H1 (cell line): ENCODE measurements around the gene C11orf65. TPM values are rescaled to one million over a fixed set of nuclear protein-coding genes. Genes with fewer than 3 reads are reported as not detected.

Experiments
- CTCF ChIA-PET: fragments of 300-600 bp; sonication (Branson Sonifier 250); formaldehyde crosslinking; loops from one replicate; lab custom pipeline; 2021; ENCODE audit not compliant: partially characterized antibody; lab: Charles Lee
- POLR2A ChIA-PET: fragments of 300-600 bp; sonication (Branson Sonifier 250); formaldehyde crosslinking; loops from one replicate; lab custom pipeline; 2021; ENCODE audit warnings: inconsistent platforms; ENCODE audit not compliant: partially characterized antibody; lab: Charles Lee
- DNase-seq, 2 experiments: peaks; one replicate each; pipeline versions ENCODE4 v3.0.0 to v3.0.0-alpha.2; 2010 to 2022; ENCODE audit warnings: low spot score in 2 of 2, low read depth in 1 of 2, mixed read lengths in 1 of 2
- FAIRE-seq: peaks from 2 replicates; lab custom pipeline; 2011; peaks lifted over from hg19 to GRCh38; lab: Jason Lieb, UNC
- H2AFZ ChIP-seq: 2 replicates; pipeline ENCODE4 v1.8.1; 2012; ENCODE audit warnings: low read length, inconsistent platforms
- H2AK5ac ChIP-seq: 2 replicates; pipeline ENCODE4 v1.6.1; 2013; ENCODE audit warnings: low read depth, low read length
- H2BK120ac ChIP-seq: replicated peaks from 2 replicates; pipeline ENCODE3; 2013; ENCODE audit warnings: low read depth, low read length, inconsistent platforms
- H2BK12ac ChIP-seq: 2 replicates; pipeline ENCODE4 v1.6.1; 2013; ENCODE audit warnings: low read depth, low read length
- H2BK15ac ChIP-seq: 2 replicates; pipeline ENCODE4 v1.6.1; 2013; ENCODE audit warnings: low read length
- H2BK20ac ChIP-seq: 2 replicates; pipeline ENCODE4 v1.6.1; 2013; ENCODE audit warnings: low read length
- H2BK5ac ChIP-seq: 2 replicates; pipeline ENCODE4 v1.6.1; 2013; ENCODE audit warnings: low read depth, low read length
- H3K14ac ChIP-seq: 2 replicates; pipeline ENCODE4 v1.6.1; 2013; ENCODE audit warnings: inconsistent platforms; ENCODE audit not compliant: insufficient read length
- H3K18ac ChIP-seq: 2 replicates; pipeline ENCODE4 v1.6.1; 2013; ENCODE audit warnings: low read length; ENCODE audit errors: extremely low read depth
- H3K23ac ChIP-seq: 2 replicates; pipeline ENCODE4 v1.6.1; 2013; ENCODE audit warnings: inconsistent platforms; ENCODE audit not compliant: insufficient read length
- H3K23me2 ChIP-seq: 2 replicates; pipeline ENCODE4 v1.6.1; 2013; ENCODE audit warnings: low read depth, low read length
- H3K27ac ChIP-seq: 2 replicates; pipeline ENCODE4 v1.6.1; 2011; ENCODE audit warnings: low read depth, low read length, inconsistent platforms
- H3K27me3 ChIP-seq, 4 experiments: replicated peaks in 1 of 4; 1 replicate in 1 of 4; 2 replicates in 3 of 4; pipeline versions ENCODE4 v1.6.1 to v1.8.1; 2011 to 2013; ENCODE audit warnings: low read length in 3 of 4, mild to moderate bottlenecking in 3 of 4, inconsistent platforms in 2 of 4, mixed read lengths in 2 of 4, moderate library complexity in 1 of 4; ENCODE audit not compliant: control insufficient read depth in 3 of 4, insufficient read depth in 3 of 4; ENCODE audit errors: extremely low read depth in 1 of 4
- H3K36me3 ChIP-seq, 4 experiments: 2 replicates each; pipeline versions ENCODE4 v1.6.1 to v1.8.1; 2011 to 2013; ENCODE audit warnings: mild to moderate bottlenecking in 4 of 4, low read length in 3 of 4, moderate library complexity in 2 of 4, control low read depth in 1 of 4, inconsistent platforms in 1 of 4; ENCODE audit not compliant: insufficient read depth in 4 of 4, control insufficient read depth in 2 of 4
- H3K4ac ChIP-seq: replicated peaks from 2 replicates; pipeline ENCODE3; 2013; ENCODE audit warnings: low read length, low read depth, mixed read lengths, inconsistent platforms; ENCODE audit not compliant: insufficient read length
- H3K4me1 ChIP-seq, 4 experiments: replicated peaks in 1 of 4; 1 replicate in 1 of 4; 2 replicates in 3 of 4; pipeline versions ENCODE4 v1.6.1 to v1.8.1; 2011 to 2013; ENCODE audit warnings: low read length in 3 of 4, inconsistent platforms in 2 of 4, mixed read lengths in 1 of 4; ENCODE audit not compliant: insufficient read depth in 4 of 4, control insufficient read depth in 3 of 4
- H3K4me2 ChIP-seq, 2 experiments: 2 replicates each; pipeline versions ENCODE4 v1.6.1 to v1.8.1; 2011 to 2013; ENCODE audit warnings: low read depth in 2 of 2, low read length in 2 of 2, control low read depth in 1 of 2, inconsistent platforms in 1 of 2, mild to moderate bottlenecking in 1 of 2; ENCODE audit not compliant: insufficient read depth in 1 of 2
- H3K4me3 ChIP-seq, 4 experiments: fragments of 200-600, 300-600 bp in 1 of 4; sonication (generic), shearing (Covaris generic), sonication (Bioruptor Twin) in 1 of 4; 2 replicates each; pipeline versions ENCODE4 v1.5.1 to v1.8.1; 2011 to 2016; ENCODE audit warnings: low read length in 4 of 4, low read depth in 3 of 4, control low read depth in 2 of 4, inconsistent platforms in 2 of 4, mild to moderate bottlenecking in 2 of 4, mixed read lengths in 1 of 4, moderate library complexity in 1 of 4; ENCODE audit not compliant: insufficient read depth in 2 of 4; ENCODE audit errors: extremely low read depth in 1 of 4
- H3K56ac ChIP-seq: replicated peaks from 2 replicates; pipeline ENCODE3; 2013; ENCODE audit warnings: low read depth, mild to moderate bottlenecking, mixed read lengths, low read length, inconsistent platforms; ENCODE audit not compliant: insufficient read length
- H3K79me1 ChIP-seq: 2 replicates; pipeline ENCODE4 v1.6.1; 2013; ENCODE audit warnings: low read depth, low read length, control low read depth
- H3K79me2 ChIP-seq, 2 experiments: 2 replicates each; pipeline versions ENCODE4 v1.6.1 to v1.8.1; 2012 to 2013; ENCODE audit warnings: low read length in 2 of 2, mild to moderate bottlenecking in 2 of 2, inconsistent platforms in 1 of 2; ENCODE audit not compliant: insufficient read depth in 2 of 2, control insufficient read depth in 1 of 2
- H3K9ac ChIP-seq, 4 experiments: replicated peaks in 1 of 4; 1 replicate in 1 of 4; 2 replicates in 3 of 4; pipeline versions ENCODE4 v1.6.1 to v1.8.1; 2011 to 2013; ENCODE audit warnings: low read depth in 3 of 4, low read length in 3 of 4, control low read depth in 2 of 4, mild to moderate bottlenecking in 2 of 4, moderate library complexity in 2 of 4, inconsistent platforms in 1 of 4; ENCODE audit errors: extremely low read depth in 1 of 4
- H3K9me3 ChIP-seq, 2 experiments: 2 replicates each; pipeline versions ENCODE4 v1.6.1 to v1.8.1; 2012 to 2013; ENCODE audit warnings: mild to moderate bottlenecking in 2 of 2, moderate library complexity in 2 of 2, control low read depth in 1 of 2, inconsistent platforms in 1 of 2, low read depth in 1 of 2, low read length in 1 of 2, mixed read lengths in 1 of 2; ENCODE audit not compliant: insufficient read depth in 2 of 2
- H4K20me1 ChIP-seq, 2 experiments: replicated peaks in 1 of 2; 2 replicates each; pipeline versions ENCODE3 to v1.8.1; 2011 to 2013; ENCODE audit warnings: inconsistent platforms in 2 of 2, low read length in 2 of 2, mild to moderate bottlenecking in 1 of 2; ENCODE audit not compliant: insufficient read depth in 2 of 2, control insufficient read depth in 1 of 2
- H4K5ac ChIP-seq: 2 replicates; pipeline ENCODE4 v1.6.1; 2013; ENCODE audit warnings: low read length, low read depth, mixed read lengths, inconsistent platforms; ENCODE audit not compliant: insufficient read length
- H4K8ac ChIP-seq: 2 replicates; pipeline ENCODE4 v1.8.0; 2013; ENCODE audit warnings: mild to moderate bottlenecking, moderate library complexity, low read length, inconsistent platforms; ENCODE audit not compliant: insufficient read depth; ENCODE audit errors: extremely low read depth
- H4K91ac ChIP-seq: replicated peaks from 2 replicates; pipeline ENCODE3; 2013; ENCODE audit warnings: low read length, mixed read lengths, inconsistent platforms; ENCODE audit not compliant: insufficient read length
- BCL11A ChIP-seq, 2 experiments: IDR thresholded peaks; one replicate each; pipeline ENCODE4 v1.6.1; 2011; ENCODE audit warnings: low read depth in 2 of 2, low read length in 2 of 2, mild to moderate bottlenecking in 2 of 2
- BRCA1 ChIP-seq: IDR thresholded peaks from 2 replicates; pipeline ENCODE4 v1.6.1; 2012; ENCODE audit warnings: low read depth, low read length, improper control_type of control experiment
- CREB1 ChIP-seq: IDR thresholded peaks from 2 replicates; pipeline ENCODE4 v1.6.1; 2012; ENCODE audit warnings: inconsistent platforms
- EGR1 ChIP-seq: IDR thresholded peaks from 2 replicates; pipeline ENCODE4 v1.6.1; 2011; ENCODE audit warnings: low read depth, low read length, borderline replicate concordance
- GABPA ChIP-seq: IDR thresholded peaks from 2 replicates; pipeline ENCODE4 v1.6.1; 2011; ENCODE audit warnings: mild to moderate bottlenecking, low read length, moderate library complexity, borderline replicate concordance; ENCODE audit not compliant: insufficient read depth
- HDAC6 ChIP-seq: IDR thresholded peaks from one replicate; pipeline ENCODE4 v1.7.1; 2012; ENCODE audit warnings: low read depth, mild to moderate bottlenecking, inconsistent platforms, low read length, moderate library complexity
- PHF8 ChIP-seq: fragments of 200-600 bp; sonication (generic); conservative IDR thresholded peaks from 2 replicates; pipeline ENCODE4 v1.7.1; 2012; ENCODE audit warnings: low read depth, mild to moderate bottlenecking, inconsistent platforms, low read length, moderate library complexity
- RFX5 ChIP-seq: IDR thresholded peaks from 2 replicates; pipeline ENCODE4 v1.6.1; 2011; ENCODE audit warnings: low read depth, low read length, improper control_type of control experiment, borderline replicate concordance
- RXRA ChIP-seq: IDR thresholded peaks from 2 replicates; pipeline ENCODE4 v1.6.1; 2011; ENCODE audit warnings: low read depth, mild to moderate bottlenecking, low read length, moderate library complexity; ENCODE audit not compliant: insufficient read depth
- SIN3A ChIP-seq, 2 experiments: IDR thresholded peaks in 1 of 2; conservative IDR thresholded peaks in 1 of 2; 2 replicates each; pipeline ENCODE4 v1.6.1; 2011 to 2012; ENCODE audit warnings: low read length in 2 of 2, improper control_type of control experiment in 1 of 2, low read depth in 1 of 2, mild to moderate bottlenecking in 1 of 2
- TAF1 ChIP-seq: IDR thresholded peaks from 2 replicates; pipeline ENCODE4 v1.6.1; 2011; ENCODE audit warnings: mild to moderate bottlenecking, low read depth, low read length
- TBP ChIP-seq: IDR thresholded peaks from 2 replicates; pipeline ENCODE4 v1.6.1; 2011; ENCODE audit warnings: low read depth, low read length, improper control_type of control experiment
- TCF12 ChIP-seq: IDR thresholded peaks from 2 replicates; pipeline ENCODE4 v1.6.1; 2011; ENCODE audit warnings: low read depth, mild to moderate bottlenecking, low read length
- polyA plus RNA-seq, 7 experiments: library from polyadenylated mRNA; depleted of rRNA in 3 of 7; stranded (reverse) in 5 of 7; unstranded in 2 of 7; fragments of >200 nt in 5 of 7; fragments of 200-250 nt in 2 of 7; gene quantifications; 1 replicate in 5 of 7; 2 replicates in 1 of 7; 4 replicates in 1 of 7; pipeline versions ENCODE4 v1.2.1 to v1.2.3, GENCODE V29; 2011 to 2013; ENCODE audit warnings: missing spikeins in 2 of 7, mixed read lengths in 2 of 7
- total RNA-seq: library from RNA; stranded (reverse); fragmentation: NEBNext Ultra II Directional; extraction: Animal tissue kit (Norgen Biotek cat#: 25700); gene quantifications from 2 replicates; pipeline ENCODE4 v1.2.1, GENCODE V29; 2021
- TF ChIP-seq, protein P1 (sequence below): IDR thresholded peaks from 2 replicates; pipeline ENCODE4 v1.6.1; 2012; ENCODE audit warnings: low read length, inconsistent platforms

Gene C11orf65
- total and polyA plus RNA-seq, 2 of the 8 experiments (the other 6 are each of a cell fraction or from before 2014, with no cell fraction given): 0.14 to 0.22 TPM

DNA sequence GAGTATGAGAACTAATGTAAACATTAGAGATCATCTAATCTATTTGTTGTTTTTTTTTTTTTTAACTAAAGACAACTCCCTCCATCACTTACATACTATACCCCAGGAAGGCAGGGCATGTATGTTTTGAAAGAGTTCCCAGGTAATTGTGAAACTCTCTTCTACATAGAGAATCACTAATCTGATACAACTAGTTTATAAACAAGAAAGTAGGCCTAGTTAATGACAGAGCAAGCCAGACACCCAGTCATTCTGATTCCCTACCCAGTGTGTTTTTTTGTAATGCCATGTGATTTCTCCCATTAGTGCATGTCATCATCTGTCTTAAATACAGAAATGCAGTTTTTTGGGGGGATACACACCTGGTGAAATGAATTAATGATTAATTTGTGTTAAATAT is 120.9 kb downstream of the C11orf65 start:
- no peak overlapping the region for H4K8ac ChIP-seq
- no peak for TF ChIP-seq GABPA
- TF ChIP-seq HDAC6: no peak
- TF ChIP-seq SIN3A (conservative IDR thresholded peaks at IDR 0.05 in 1 of 2, IDR thresholded peaks at IDR 0.05 in 1 of 2; ENCODE audit: low read depth in 1 of 2, low read length in 2 of 2): no peak
- TF ChIP-seq TCF12: no peak
- no peak for TF ChIP-seq PHF8
- TF ChIP-seq, protein P1, sequence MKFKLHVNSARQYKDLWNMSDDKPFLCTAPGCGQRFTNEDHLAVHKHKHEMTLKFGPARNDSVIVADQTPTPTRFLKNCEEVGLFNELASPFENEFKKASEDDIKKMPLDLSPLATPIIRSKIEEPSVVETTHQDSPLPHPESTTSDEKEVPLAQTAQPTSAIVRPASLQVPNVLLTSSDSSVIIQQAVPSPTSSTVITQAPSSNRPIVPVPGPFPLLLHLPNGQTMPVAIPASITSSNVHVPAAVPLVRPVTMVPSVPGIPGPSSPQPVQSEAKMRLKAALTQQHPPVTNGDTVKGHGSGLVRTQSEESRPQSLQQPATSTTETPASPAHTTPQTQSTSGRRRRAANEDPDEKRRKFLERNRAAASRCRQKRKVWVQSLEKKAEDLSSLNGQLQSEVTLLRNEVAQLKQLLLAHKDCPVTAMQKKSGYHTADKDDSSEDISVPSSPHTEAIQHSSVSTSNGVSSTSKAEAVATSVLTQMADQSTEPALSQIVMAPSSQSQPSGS: no peak
- no peak for TF ChIP-seq RXRA
- no peak for TF ChIP-seq BCL11A (IDR thresholded peaks at IDR 0.05; ENCODE audit: low read depth in 2 of 2, low read length in 2 of 2)
- no peak for TF ChIP-seq CREB1
- TF ChIP-seq EGR1: no peak
- TF ChIP-seq BRCA1: no peak
- TF ChIP-seq TBP: no peak
- no peak for TF ChIP-seq TAF1
- TF ChIP-seq RFX5: no peak

More for the DNA sequence above, 120.9 kb downstream of the C11orf65 start:
- Histone ChIP-seq H2BK12ac (no peak overlapping the region), H3K18ac (no peak overlapping the region), H2AFZ (no peak overlapping the region), H3K27me3 (no peaks in the 10 kb centered on the region), H2BK5ac (no peak overlapping the region), H3K79me1 (no peaks in the 10 kb centered on the region), H2BK120ac (no peak overlapping the region), H2AK5ac (no peak overlapping the region), H3K4me1 (no peaks in the 10 kb centered on the region), H4K20me1 (no peaks in the 10 kb centered on the region), H3K23ac (no peak overlapping the region), H2BK20ac (no peak overlapping the region), H4K91ac (no peak overlapping the region), H3K9ac (no peak overlapping the region), H3K36me3 (peaks cover 2 to 18% (median 6%) of the 10 kb centered on the region in 4 experiments; a peak in 5 of 8 replicates), H3K79me2 (no peaks in the 10 kb centered on the region), H4K5ac (no peak overlapping the region), H3K4ac (no peak overlapping the region), H3K27ac (no peak overlapping the region), H3K4me2 (no peak overlapping the region), H3K23me2 (no peaks in the 10 kb centered on the region; the same call in 1 of the 2 replicates), H2BK15ac (no peak overlapping the region), H3K4me3 (no peak overlapping the region), H3K9me3 (no peaks in the 10 kb centered on the region), H3K56ac (no peak overlapping the region), H3K14ac (no peak overlapping the region)
- ChIA-PET CTCF (no interaction called here), POLR2A (no interaction called here)
- DNase-seq: no peak
- FAIRE-seq: no peak
